GM23248 (cell line): ENCODE data around the gene CHST3. TPM values are rescaled to one million over a fixed set of nuclear protein-coding genes. Genes with fewer than 3 reads are reported as not detected.
A peak's percentile ranks its signal among the peaks of the same experiment; 100 is the strongest.

ENCODE experiments used
- DNase-seq: peaks from one replicate; pipeline ENCODE4 v3.0.0-alpha.2; 2015
- H2AFZ ChIP-seq: fragments of 200-600 bp; sonication (generic); 2 replicates; pipeline ENCODE4 v1.6.1; 2016; ENCODE audit warnings: antibody characterized with exemption
- H3F3A ChIP-seq: fragments of 200-600 bp; sonication (generic); 2 replicates; pipeline ENCODE4 v1.6.1; 2016; ENCODE audit warnings: mild to moderate bottlenecking, antibody characterized with exemption, mixed run types; ENCODE audit not compliant: insufficient read depth
- H3K27ac ChIP-seq: fragments of 200-600 bp; sonication (generic); 2 replicates; pipeline ENCODE4 v1.5.1; 2016; ENCODE audit warnings: mild to moderate bottlenecking
- H3K27me3 ChIP-seq: fragments of 200-600 bp; sonication (generic); replicated peaks from 2 replicates; pipeline ENCODE4 v1.6.1; 2016; ENCODE audit warnings: mild to moderate bottlenecking; ENCODE audit not compliant: insufficient read depth
- H3K36me3 ChIP-seq: fragments of 200-600 bp; sonication (generic); 2 replicates; pipeline ENCODE4 v1.6.1; 2016; ENCODE audit warnings: low read depth, mild to moderate bottlenecking
- H3K4me1 ChIP-seq: fragments of 200-600 bp; sonication (generic); 2 replicates; pipeline ENCODE4 v1.6.1; 2016; ENCODE audit warnings: mild to moderate bottlenecking; ENCODE audit not compliant: insufficient read depth
- H3K4me2 ChIP-seq: fragments of 200-600 bp; sonication (generic); one replicate; pipeline ENCODE4 v1.6.1; 2016; ENCODE audit warnings: mild to moderate bottlenecking; ENCODE audit not compliant: unreplicated experiment
- H3K4me3 ChIP-seq: fragments of 200-600 bp; sonication (generic); 2 replicates; pipeline ENCODE4 v1.5.1; 2016; ENCODE audit warnings: mild to moderate bottlenecking
- H3K79me2 ChIP-seq: fragments of 200-600 bp; sonication (generic); 2 replicates; pipeline ENCODE4 v1.6.1; 2016; ENCODE audit warnings: mild to moderate bottlenecking; ENCODE audit not compliant: insufficient read depth
- H3K9ac ChIP-seq: fragments of 200-600 bp; sonication (generic); 2 replicates; pipeline ENCODE4 v1.6.1; 2016; ENCODE audit warnings: mild to moderate bottlenecking
- H3K9me2 ChIP-seq: fragments of 200-600 bp; sonication (generic); 2 replicates; pipeline ENCODE4 v1.6.1; 2016; ENCODE audit warnings: mixed run types, mild to moderate bottlenecking, moderate library complexity; ENCODE audit not compliant: insufficient read depth
- H3K9me3 ChIP-seq: fragments of 200-600 bp; sonication (generic); one replicate; pipeline ENCODE4 v1.6.1; 2017; ENCODE audit warnings: low read depth
- H4K20me1 ChIP-seq: fragments of 200-600 bp; sonication (generic); 2 replicates; pipeline ENCODE4 v1.6.0; 2016; ENCODE audit not compliant: insufficient read depth
- EZH2 ChIP-seq: fragments of 200-600 bp; sonication (generic); IDR thresholded peaks from 2 replicates; pipeline ENCODE4 v1.6.1; 2018; ENCODE audit warnings: antibody characterized with exemption, mild to moderate bottlenecking; ENCODE audit not compliant: insufficient read depth, poor library complexity, severe bottlenecking
- EZH2phosphoT487 ChIP-seq: fragments of 200-600 bp; sonication (generic); IDR thresholded peaks from 2 replicates; pipeline ENCODE4 v1.6.1; 2018; ENCODE audit warnings: antibody characterized with exemption, moderate library complexity, mild to moderate bottlenecking, low read depth; ENCODE audit not compliant: insufficient read depth
- WGBS, 2 experiments: methylation state at CpG; one replicate each; pipeline ENCODE4 v1.1.6; 2015 to 2017; ENCODE audit warnings: low lambda C conversion rate in 2 of 2, low coverage in 1 of 2; ENCODE audit errors: missing lambda C conversion rate in 2 of 2; 5-methylcytosine and 5-hydroxymethylcytosine counted together
- in situ Hi-C: fragments of 300-500 bp; cut with MboI; formaldehyde crosslinking; loops from 2 replicates; pipeline ENCODE4 v1.15.0; 2020
- polyA plus RNA-seq: library from polyadenylated mRNA; unstranded; fragments of >200 nt; fragmentation: Nextera tagmentation; extraction: Ambion mirVana; gene quantifications from 2 replicates; pipeline ENCODE4 v1.2.1, GENCODE V29; 2016
- total RNA-seq: library from RNA; depleted of rRNA; stranded (reverse); fragments of >200 nt; shearing (Covaris generic); gene quantifications from 2 replicates; pipeline ENCODE4 v1.2.3, GENCODE V29; 2014

Gene CHST3
- total and polyA plus RNA-seq, 2 experiments from 2014 or later: 10.7 to 42.2 TPM

DNA sequence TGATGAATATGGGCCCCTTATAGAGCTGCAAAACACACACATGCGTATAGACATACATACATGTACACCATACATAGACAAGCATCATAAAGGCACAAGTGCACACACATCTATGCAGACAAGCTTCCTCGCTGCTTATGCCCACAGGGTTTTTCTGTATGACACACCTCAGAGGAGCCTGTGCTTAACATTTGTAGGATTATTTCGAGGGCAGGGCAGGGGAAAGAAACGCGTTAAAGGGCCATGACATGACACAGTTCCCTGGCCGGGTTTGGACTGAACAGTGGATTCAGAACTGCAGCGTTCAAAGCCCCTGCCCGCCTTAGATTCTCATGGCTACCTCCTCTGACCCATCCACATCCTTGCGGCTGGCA, 44.8 kb downstream of the CHST3 start:
- TF ChIP-seq EZH2 (no peak), EZH2phosphoT487 (no peak)
- Histone ChIP-seq H3K36me3 (peaks cover 12% of the 10 kb centered on the region), H4K20me1 (no peaks in the 10 kb centered on the region), H3K9me2 (no peaks in the 10 kb centered on the region), H3K4me3 (no peak overlapping the region), H3K4me2 (peak overlapping the region; percentile 51), H3F3A (peaks cover 23% of the 10 kb centered on the region), H3K9me3 (no peaks in the 10 kb centered on the region), H3K27ac (peak overlapping the region; percentile 96), H3K9ac (peak overlapping the region; percentile 76), H3K4me1 (peaks cover 25% of the 10 kb centered on the region), H3K79me2 (peaks cover 67% of the 10 kb centered on the region), H3K27me3 (no peaks in the 10 kb centered on the region), H2AFZ (peak overlapping the region; percentile 12)
- peak; percentile 87 for DNase-seq
- WGBS, 2 experiments: 10 to 13% methylated on average over 9 of the region's 9 CpGs
- in situ Hi-C loops: no loop called here

DNA sequence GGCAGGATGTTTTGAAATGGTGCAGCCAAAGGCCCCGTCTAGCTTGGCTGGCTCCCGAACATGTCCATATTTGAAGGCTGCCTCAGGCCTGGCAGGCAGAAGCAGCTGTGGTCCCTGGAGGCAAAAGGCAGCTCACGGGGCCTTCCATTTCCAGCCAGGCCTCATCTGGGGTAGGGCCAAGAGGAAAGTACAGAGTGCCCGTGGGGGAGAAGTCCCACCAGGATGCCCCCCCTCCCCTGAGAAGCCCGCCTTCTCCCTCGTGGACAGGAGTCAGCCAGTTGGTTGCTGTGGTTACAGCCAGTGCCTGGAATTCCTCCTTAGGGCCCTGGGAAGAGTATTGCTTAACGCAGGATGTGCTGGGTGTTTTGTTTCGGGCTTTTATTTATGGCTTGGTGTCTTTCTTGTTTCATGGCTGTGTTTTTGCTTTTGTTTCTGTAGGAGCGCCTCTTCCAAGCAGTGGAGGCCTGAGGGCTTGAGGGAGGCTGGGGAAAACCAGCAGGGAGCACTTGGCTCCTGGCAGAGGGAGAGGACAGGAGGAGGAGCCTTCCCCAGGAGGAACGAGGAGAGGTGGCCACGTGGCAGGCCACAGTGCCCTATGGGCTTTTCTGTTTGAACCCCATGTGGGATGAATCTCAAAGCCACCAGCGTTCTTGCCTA, 45.4 kb downstream of the CHST3 start:
- Histone ChIP-seq H4K20me1 (no peaks in the 10 kb centered on the region), H2AFZ (peak overlapping the region; percentile 12), H3K9me3 (no peaks in the 10 kb centered on the region), H3K79me2 (peaks cover 61% of the 10 kb centered on the region), H3F3A (peaks cover 23% of the 10 kb centered on the region), H3K27ac (peak overlapping the region; percentile 96), H3K9ac (peak overlapping the region; percentile 76), H3K36me3 (peaks cover 12% of the 10 kb centered on the region), H3K9me2 (no peaks in the 10 kb centered on the region), H3K27me3 (no peaks in the 10 kb centered on the region), H3K4me2 (peak overlapping the region; percentile 63), H3K4me1 (peaks cover 25% of the 10 kb centered on the region), H3K4me3 (no peak overlapping the region; the same call in 1 of the 2 replicates)
- 1 to 2% methylated on average over 12 of the region's 12 CpGs for WGBS, 2 experiments
- peak; percentile 96 for DNase-seq
- in situ Hi-C loops: no loop called here
- TF ChIP-seq EZH2: no peak
- TF ChIP-seq EZH2phosphoT487: no peak

DNA sequence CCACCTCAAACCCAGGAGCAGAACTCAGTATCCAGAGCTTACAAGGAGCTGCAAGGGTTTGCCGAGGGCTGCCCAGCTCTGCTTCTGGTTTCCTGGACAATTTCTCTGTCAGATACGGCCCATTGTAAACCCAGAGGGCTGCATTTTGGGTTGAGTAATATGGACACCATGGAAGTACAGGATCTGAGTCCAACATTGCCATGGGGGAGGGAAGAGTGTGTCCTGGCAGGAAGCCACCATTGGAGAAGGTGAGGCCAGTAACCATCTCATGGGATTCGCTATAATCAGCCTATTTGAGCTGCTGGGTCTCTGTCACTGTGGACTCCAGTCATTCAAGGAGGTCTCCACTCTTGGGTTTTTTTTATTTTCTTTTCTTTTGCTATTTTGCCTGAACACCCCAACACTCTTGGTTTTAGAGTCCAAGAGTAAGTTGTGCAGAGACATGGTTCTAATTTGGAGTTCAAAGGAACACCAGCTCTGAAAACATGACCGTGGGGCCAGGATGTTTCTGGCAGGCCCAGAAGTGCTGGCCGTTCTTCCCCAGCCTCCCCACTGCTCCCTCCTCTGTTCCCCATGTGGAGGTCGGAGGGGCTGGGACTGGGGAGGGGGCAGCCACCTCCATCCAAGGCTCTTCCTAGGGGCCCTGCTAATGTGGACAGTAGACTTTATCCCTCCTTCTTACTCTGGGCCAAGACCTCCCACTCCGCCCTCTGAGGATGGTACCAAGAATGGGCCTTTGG, 46.2 kb downstream of the CHST3 start:
- 0 out of 2 replicates have a peak overlapping the region, but pooled peaks have one; percentile 12 for H2AFZ ChIP-seq
- H3K9ac ChIP-seq: peak overlapping the region; percentile 76
- H3K36me3 ChIP-seq: peaks cover 12% of the 10 kb centered on the region
- H4K20me1 ChIP-seq: no peaks in the 10 kb centered on the region
- H3K79me2 ChIP-seq: peaks cover 53% of the 10 kb centered on the region
- H3F3A ChIP-seq: peaks cover 23% of the 10 kb centered on the region
- peak overlapping the region; percentile 63 for H3K4me2 ChIP-seq
- in situ Hi-C loops: no loop called here
- H3K27ac ChIP-seq: peak overlapping the region; percentile 96
- no peaks in the 10 kb centered on the region for H3K9me2 ChIP-seq
- no peak for TF ChIP-seq EZH2
- TF ChIP-seq EZH2phosphoT487: no peak
- peak; percentile 31 for DNase-seq
- H3K4me1 ChIP-seq: peaks cover 25% of the 10 kb centered on the region
- H3K9me3 ChIP-seq: no peaks in the 10 kb centered on the region
- no peak overlapping the region; the same call in 1 of the 2 replicates for H3K4me3 ChIP-seq
- no peaks in the 10 kb centered on the region for H3K27me3 ChIP-seq
- 47 to 53% methylated on average over 6 to 7 of the region's 7 CpGs for WGBS, 2 experiments

DNA sequence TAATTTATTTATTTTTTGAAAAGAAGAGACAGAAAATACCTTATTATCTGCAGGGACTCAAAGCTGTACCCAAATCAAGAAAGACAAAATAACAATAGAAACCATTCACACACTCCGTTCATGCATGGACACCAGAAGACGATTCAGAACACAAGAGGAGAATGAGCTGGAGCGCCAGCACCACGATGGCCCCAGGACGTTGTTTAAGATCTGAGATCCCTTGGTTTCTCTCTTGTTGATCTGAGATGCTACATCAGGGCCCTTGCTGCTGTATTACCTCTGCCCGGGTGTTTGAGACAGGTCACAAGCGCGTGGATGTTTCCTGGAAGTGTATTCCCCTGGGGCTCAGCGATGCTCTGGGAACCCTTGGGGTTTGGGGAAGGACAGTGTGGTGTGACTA, 46.8 kb downstream of the CHST3 start:
- H3K36me3 ChIP-seq: peaks cover 12% of the 10 kb centered on the region
- no peaks in the 10 kb centered on the region for H3K9me2 ChIP-seq
- no peaks in the 10 kb centered on the region for H3K27me3 ChIP-seq
- H3F3A ChIP-seq: peaks cover 23% of the 10 kb centered on the region
- TF ChIP-seq EZH2 (no peak), EZH2phosphoT487 (no peak)
- WGBS, 2 experiments: 87 to 88% methylated on average over 9 of the region's 9 CpGs
- H3K4me3 ChIP-seq: no peak overlapping the region
- H3K27ac ChIP-seq: no peak overlapping the region
- no peak for DNase-seq
- in situ Hi-C loops: no loop called here
- no peak overlapping the region for H3K4me2 ChIP-seq
- H3K79me2 ChIP-seq: peaks cover 47% of the 10 kb centered on the region
- peaks cover 25% of the 10 kb centered on the region for H3K4me1 ChIP-seq
- no peaks in the 10 kb centered on the region for H4K20me1 ChIP-seq
- no peak overlapping the region for H2AFZ ChIP-seq
- no peaks in the 10 kb centered on the region for H3K9me3 ChIP-seq
- H3K9ac ChIP-seq: no peak overlapping the region
